CD4-positive, alpha-beta T cell (primary cell): ENCODE measurements around the gene OR2H2. TPM values are rescaled to one million over a fixed set of nuclear protein-coding genes. Genes with fewer than 3 reads are reported as not detected.

ENCODE experiments used
- ATAC-seq: fragments of 200-7000 bp; cut with Tn5 transposase; one replicate; pipeline ENCODE4 v1.10.0; 2022; ENCODE audit warnings: mild to moderate bottlenecking; ENCODE audit not compliant: poor library complexity
- CTCF ChIA-PET: fragments of 350-600 bp; sonication (Branson Sonifier 250); formaldehyde crosslinking; loops from one replicate; lab custom pipeline; 2021; ENCODE audit warnings: antibody characterized with exemption, inconsistent platforms; lab: Charles Lee
- POLR2A ChIA-PET: fragments of 350-600 bp; sonication (Branson Sonifier 250); formaldehyde crosslinking; loops from one replicate; lab custom pipeline; 2021; ENCODE audit warnings: antibody characterized with exemption, inconsistent platforms; lab: Charles Lee
- DNase-seq, 14 experiments: peaks; one replicate each; pipeline ENCODE4 v3.0.0-alpha.2; 2013 to 2020; ENCODE audit warnings: mixed read lengths in 2 of 14
- H3K27ac ChIP-seq, 2 donors: one replicate each; pipeline versions ENCODE4 v1.5.1 to v1.7.0; 2013; ENCODE audit warnings: low read length in 2 of 2, low read depth in 1 of 2, mild to moderate bottlenecking in 1 of 2
- H3K27me3 ChIP-seq, 2 experiments: 1 replicate in 1 of 2; 2 replicates in 1 of 2; pipeline versions ENCODE4 v1.6.1 to v1.7.0; 2013; ENCODE audit warnings: low read length in 2 of 2, control low read depth in 1 of 2, mild to moderate bottlenecking in 1 of 2, moderate library complexity in 1 of 2; ENCODE audit not compliant: insufficient read depth in 2 of 2, control insufficient read depth in 1 of 2
- H3K36me3 ChIP-seq: one replicate; pipeline ENCODE4 v1.6.1; 2013; ENCODE audit warnings: low read length, control low read depth; ENCODE audit not compliant: insufficient read depth
- H3K4me1 ChIP-seq: one replicate; pipeline ENCODE4 v1.6.1; 2013; ENCODE audit warnings: low read length, control low read depth; ENCODE audit not compliant: insufficient read depth
- H3K4me3 ChIP-seq: one replicate; pipeline ENCODE4 v1.5.1; 2013; ENCODE audit warnings: mild to moderate bottlenecking, low read length, moderate library complexity
- H3K9me3 ChIP-seq, 2 experiments: 1 replicate in 1 of 2; 2 replicates in 1 of 2; pipeline versions ENCODE4 v1.6.1 to v1.7.0; 2013; ENCODE audit warnings: low read length in 2 of 2, mild to moderate bottlenecking in 2 of 2, control low read depth in 1 of 2, moderate library complexity in 1 of 2; ENCODE audit not compliant: control insufficient read depth in 1 of 2, insufficient read depth in 1 of 2
- H3K27ac Mint-ChIP-seq: one replicate; pipeline ENCODE4 v1.8.0; 2020; ENCODE audit warnings: mixed read lengths
- H3K27me3 Mint-ChIP-seq: one replicate; pipeline ENCODE4 v1.8.0; 2021; ENCODE audit warnings: mixed read lengths
- H3K36me3 Mint-ChIP-seq: one replicate; pipeline ENCODE4 v1.8.0; 2021; ENCODE audit warnings: low read depth, mixed read lengths
- H3K4me1 Mint-ChIP-seq: one replicate; pipeline ENCODE4 v1.8.0; 2021; ENCODE audit warnings: low read depth, mixed read lengths
- H3K4me3 Mint-ChIP-seq: one replicate; pipeline ENCODE4 v1.8.0; 2020; ENCODE audit warnings: mild to moderate bottlenecking, mixed read lengths
- H3K9me3 Mint-ChIP-seq: one replicate; pipeline ENCODE4 v1.8.0; 2020; ENCODE audit warnings: mixed read lengths
- CTCF ChIP-seq: fragments of 200-600 bp; IDR thresholded peaks from one replicate; pipeline ENCODE4 v1.8.0; 2022; ENCODE audit warnings: antibody characterized with exemption, mild to moderate bottlenecking
- intact Hi-C, 2 experiments: fragments of 100-400 bp; cut with DNase I in 1 of 2; cut with micrococcal nuclease in 1 of 2; formaldehyde crosslinking; loops; one replicate each; pipeline versions ENCODE4 v1.15.1 to v1.9.0; 2023 to 2025; cut with DNase I, micrococcal nuclease
- total RNA-seq, 174 experiments: library from RNA in 2 of 174; stranded (reverse) in 2 of 174; gene quantifications; one replicate each; pipeline ENCODE4 v1.2.3 and lab custom pipeline; 2021 to 2026

The OR2H2 gene
- total RNA-seq, 2 experiments from 2014 or later, result not detected

GRCh38 chr6:29633534-29633905 lies 48.6 kb downstream of the OR2H2 start:
- CTCF ChIA-PET, result interaction anchor here (1.6 to 2.2 kb wide), 3 partner anchors 14 to 20 kb away, joined by 3 to 16 read pairs (median 12); no protein-coding TSS in a partner anchor
- intact Hi-C loops, result loop anchor here in 1 of 2 experiments (1.0 kb wide), 1 partner anchor 15 kb away; no protein-coding TSS in a partner anchor

GRCh38 chr6:29637247-29637646 lies 52.3 kb downstream of the OR2H2 start:
- intact Hi-C loops, result no loop called here
- Histone ChIP-seq H3K4me1 (peaks cover 26% of the 10 kb centered on the region), H3K36me3 (no peaks in the 10 kb centered on the region), H3K4me3 (no peak overlapping the region), H3K9me3 (no peaks in the 10 kb centered on the region), H3K27ac (no peak overlapping the region), H3K27me3 (no peaks in the 10 kb centered on the region)
- Mint-ChIP-seq H3K36me3 (no peaks in the 10 kb centered on the region), H3K4me3 (no peak overlapping the region), H3K4me1 (peaks cover 34% of the 10 kb centered on the region), H3K27me3 (no peaks in the 10 kb centered on the region), H3K9me3 (no peaks in the 10 kb centered on the region), H3K27ac (no peak overlapping the region)
- TF ChIP-seq CTCF, result no peak
- ChIA-PET CTCF (interaction anchor here (1.7 kb wide), 1 partner anchor 16 kb away, joined by 5 read pairs; no protein-coding TSS in a partner anchor), POLR2A (interaction anchor here (2.0 kb wide), 1 partner anchor 13 kb away, joined by 4 read pairs; no protein-coding TSS in a partner anchor)
- ATAC-seq (no peak), DNase-seq (no peak)

More at GRCh38 chr6:29633534-29633905, 48.6 kb downstream of the OR2H2 start:
- H3K4me3 ChIP-seq, result peak overlapping the region; percentile 74
- DNase-seq, result peak in 1 of 14 experiments; percentile 24
- H3K27me3 Mint-ChIP-seq, result no peaks in the 10 kb centered on the region
- no peaks in the 10 kb centered on the region for H3K9me3 Mint-ChIP-seq
- peaks cover 51% of the 10 kb centered on the region for H3K4me1 Mint-ChIP-seq
- no peak for TF ChIP-seq CTCF
- H3K36me3 Mint-ChIP-seq, result peaks cover 5% of the 10 kb centered on the region
- no peak for ATAC-seq
- peak overlapping the region; percentile 74 for H3K4me3 Mint-ChIP-seq
- no peaks in the 10 kb centered on the region for H3K9me3 ChIP-seq
- H3K4me1 ChIP-seq, result peaks cover 38% of the 10 kb centered on the region
- POLR2A ChIA-PET, result interaction anchor here (1.1 to 3.4 kb wide), 6 partner anchors 8 to 75 kb away, joined by 3 to 33 read pairs (median 6); no protein-coding TSS in a partner anchor
- H3K27me3 ChIP-seq, result no peaks in the 10 kb centered on the region
- no peaks in the 10 kb centered on the region for H3K36me3 ChIP-seq
- H3K27ac ChIP-seq, result peak overlapping the region in 1 of 2 donors; percentile 56
- H3K27ac Mint-ChIP-seq, result peak overlapping the region; percentile 68

Other genes starting within 250 kb of the OR2H2 start
- not detected for gene OR5V1, start 216.3 kb upstream of the OR2H2 start, total RNA-seq
- not detected for gene OR12D3, start 209.8 kb upstream of the OR2H2 start, total RNA-seq
- not detected for gene OR12D2, start 189.5 kb upstream of the OR2H2 start, total RNA-seq
- not detected for gene OR12D1, start 170.2 kb upstream of the OR2H2 start, total RNA-seq
- not detected for gene OR10C1, start 145.8 kb upstream of the OR2H2 start, total RNA-seq
- not detected for gene OR11A1, start 128.1 kb upstream of the OR2H2 start, total RNA-seq
- not detected for gene OR2H1, start 128.0 kb upstream of the OR2H2 start, total RNA-seq
- not detected for gene MAS1L, start 97.2 kb upstream of the OR2H2 start, total RNA-seq
- not detected for gene UBD, start 25.4 kb upstream of the OR2H2 start, total RNA-seq
- gene GABBR1, start 48.1 kb downstream of the OR2H2 start, total RNA-seq, result 10 to 100 TPM; 78.4 to 79.9 TPM
- gene MOG, start 72.0 kb downstream of the OR2H2 start, total RNA-seq, result not detected
- gene ZFP57, start 96.0 kb downstream of the OR2H2 start, total RNA-seq, result not detected
- gene HLA-F, start 138.3 kb downstream of the OR2H2 start, total RNA-seq, result 100 to 1,000 TPM; 560 TPM
- 1 to 10 TPM; 2.7 to 2.9 TPM for gene HLA-G, start 242.7 kb downstream of the OR2H2 start, total RNA-seq